IMR-90 (cell line): Measurements from ENCODE around the gene SETDB1. TPM values are rescaled to one million over a fixed set of nuclear protein-coding genes. Genes with fewer than 3 reads are reported as not detected.

Experiments used
- ATAC-seq: fragments of 200-7000 bp; cut with Tn5 transposase; 2 replicates; pipeline ENCODE4 v1.9.1; 2020; ENCODE audit warnings: low read depth, mild to moderate bottlenecking, moderate library complexity
- BruUV-seq: library from RNA; stranded (reverse); fragments of 400-500 nt; replicated peaks from 2 replicates; lab custom pipeline; 2021; lab: Mats Ljungman, UMichigan
- CTCF ChIA-PET: fragments of 300-600 bp; formaldehyde crosslinking; extraction: SDS; loops from one replicate; lab custom pipeline; 2021; ENCODE audit warnings: antibody characterized with exemption; lab: Yijun Ruan, JAX
- POLR2A ChIA-PET: fragments of 300-600 bp; sonication (Branson Sonifier 250); formaldehyde crosslinking; loops from one replicate; lab custom pipeline; 2022; ENCODE audit warnings: antibody characterized with exemption; ENCODE audit not compliant: unreplicated experiment; lab: Charles Lee
- DNase-seq: peaks from one replicate; pipeline ENCODE4 v3.0.0; 2013
- H2AFZ ChIP-seq: replicated peaks from 2 replicates; pipeline ENCODE3; 2013; ENCODE audit warnings: low read length, mild to moderate bottlenecking; ENCODE audit not compliant: poor library complexity
- H2AK5ac ChIP-seq: 2 replicates; pipeline ENCODE4 v1.6.1; 2013; ENCODE audit warnings: low read depth, low read length, inconsistent platforms
- H2AK9ac ChIP-seq: replicated peaks from 2 replicates; pipeline ENCODE3; 2013; ENCODE audit warnings: mild to moderate bottlenecking, low read depth, low read length, moderate library complexity; ENCODE audit not compliant: poor library complexity
- H2BK120ac ChIP-seq: 2 replicates; pipeline ENCODE4 v1.6.1; 2013; ENCODE audit warnings: low read depth, low read length, inconsistent platforms
- H2BK15ac ChIP-seq: 3 replicates; pipeline ENCODE4 v1.6.1; 2013; ENCODE audit warnings: low read depth, low read length, inconsistent platforms
- H2BK20ac ChIP-seq: 2 replicates; pipeline ENCODE4 v1.6.1; 2013; ENCODE audit warnings: low read depth, mild to moderate bottlenecking, inconsistent platforms, low read length, moderate library complexity
- H2BK5ac ChIP-seq: 2 replicates; pipeline ENCODE4 v1.6.1; 2013; ENCODE audit warnings: mild to moderate bottlenecking, low read depth, low read length, inconsistent platforms; ENCODE audit not compliant: poor library complexity, severe bottlenecking
- H3K14ac ChIP-seq: replicated peaks from 2 replicates; pipeline ENCODE4 v1.6.1; 2013; ENCODE audit warnings: low read depth, low read length, inconsistent platforms
- H3K18ac ChIP-seq: 2 replicates; pipeline ENCODE4 v1.6.1; 2013; ENCODE audit warnings: low read depth, low read length, control low read depth
- H3K23ac ChIP-seq: 2 replicates; pipeline ENCODE4 v1.6.1; 2013; ENCODE audit warnings: low read depth, low read length, inconsistent platforms
- H3K27ac ChIP-seq: 2 replicates; pipeline ENCODE4 v1.5.1; 2013; ENCODE audit warnings: mild to moderate bottlenecking, control low read depth, low read length; ENCODE audit not compliant: insufficient read depth
- H3K27me3 ChIP-seq: 2 replicates; pipeline ENCODE4 v1.6.1; 2013; ENCODE audit warnings: low read length; ENCODE audit not compliant: control insufficient read depth, insufficient read depth
- H3K36me3 ChIP-seq: 2 replicates; pipeline ENCODE4 v1.6.1; 2013; ENCODE audit warnings: low read length, mixed read lengths; ENCODE audit not compliant: control insufficient read depth, insufficient read depth
- H3K4ac ChIP-seq: 2 replicates; pipeline ENCODE4 v1.6.1; 2013; ENCODE audit warnings: low read depth, low read length, inconsistent platforms
- H3K4me1 ChIP-seq: 2 replicates; pipeline ENCODE4 v1.6.1; 2013; ENCODE audit warnings: low read length, mixed read lengths; ENCODE audit not compliant: control insufficient read depth, insufficient read depth
- H3K4me2 ChIP-seq: 2 replicates; pipeline ENCODE4 v1.6.1; 2013; ENCODE audit warnings: low read depth, mild to moderate bottlenecking, control low read depth, low read length, moderate library complexity
- H3K4me3 ChIP-seq: 2 replicates; pipeline ENCODE4 v1.5.1; 2013; ENCODE audit warnings: low read depth, mild to moderate bottlenecking, control low read depth, low read length, moderate library complexity; ENCODE audit not compliant: insufficient read depth
- H3K56ac ChIP-seq: 2 replicates; pipeline ENCODE4 v1.6.1; 2013; ENCODE audit warnings: low read length, inconsistent platforms; ENCODE audit not compliant: insufficient read depth; ENCODE audit errors: extremely low read depth
- H3K79me1 ChIP-seq, 2 experiments: 2 replicates each; pipeline ENCODE4 v1.6.1; 2013; ENCODE audit warnings: low read length in 2 of 2, inconsistent platforms in 1 of 2, low read depth in 1 of 2
- H3K9ac ChIP-seq: 2 replicates; pipeline ENCODE4 v1.6.1; 2013; ENCODE audit warnings: low read depth, low read length, control low read depth
- H3K9me1 ChIP-seq: 2 replicates; pipeline ENCODE4 v1.6.1; 2013; ENCODE audit warnings: low read length, inconsistent platforms; ENCODE audit not compliant: insufficient read depth
- H3K9me3 ChIP-seq: 2 replicates; pipeline ENCODE4 v1.6.1; 2013; ENCODE audit warnings: low read length; ENCODE audit not compliant: control insufficient read depth, insufficient read depth
- H4K20me1 ChIP-seq: 2 replicates; pipeline ENCODE4 v1.6.1; 2013; ENCODE audit warnings: low read length, inconsistent platforms; ENCODE audit not compliant: insufficient read depth
- H4K5ac ChIP-seq: 2 replicates; pipeline ENCODE4 v1.6.1; 2013; ENCODE audit warnings: mild to moderate bottlenecking, low read depth, low read length, control low read depth
- H4K8ac ChIP-seq, 2 experiments: 2 replicates each; pipeline ENCODE4 v1.6.1; 2013; ENCODE audit warnings: low read depth in 2 of 2, low read length in 2 of 2, control low read depth in 1 of 2, inconsistent platforms in 1 of 2
- H4K91ac ChIP-seq: 2 replicates; pipeline ENCODE4 v1.6.1; 2013; ENCODE audit warnings: low read depth, low read length, inconsistent platforms; ENCODE audit not compliant: insufficient read depth
- BHLHE40 ChIP-seq: fragments of 150-350 bp; IDR thresholded peaks from 2 replicates; pipeline ENCODE4 v1.6.1; 2016; ENCODE audit warnings: mild to moderate bottlenecking, low read depth, low read length
- CEBPB ChIP-seq: IDR thresholded peaks from 2 replicates; pipeline ENCODE4 v1.6.1; 2012; ENCODE audit warnings: low read depth, low read length, improper control_type of control experiment
- CHD1 ChIP-seq: IDR thresholded peaks from 2 replicates; pipeline ENCODE4 v1.6.1; 2012; ENCODE audit warnings: low read depth, low read length, improper control_type of control experiment
- ELK1 ChIP-seq: fragments of 150-350 bp; IDR thresholded peaks from 2 replicates; pipeline ENCODE4 v1.6.1; 2016; ENCODE audit warnings: low read depth, mild to moderate bottlenecking, low read length, moderate library complexity, borderline replicate concordance
- FOS ChIP-seq: fragments of 150-350 bp; IDR thresholded peaks from 2 replicates; pipeline ENCODE4 v1.6.1; 2016; ENCODE audit warnings: low read depth, low read length
- MAFK ChIP-seq: IDR thresholded peaks from 2 replicates; pipeline ENCODE4 v1.6.1; 2012; ENCODE audit warnings: low read depth, low read length, improper control_type of control experiment
- MAZ ChIP-seq: IDR thresholded peaks from 2 replicates; pipeline ENCODE4 v1.6.1; 2012; ENCODE audit warnings: low read depth, mild to moderate bottlenecking, low read length, improper control_type of control experiment, moderate library complexity, borderline replicate concordance
- MXI1 ChIP-seq: IDR thresholded peaks from 2 replicates; pipeline ENCODE4 v1.6.1; 2012; ENCODE audit warnings: low read depth, mild to moderate bottlenecking, low read length, moderate library complexity, borderline replicate concordance
- NFE2L2 ChIP-seq: fragments of 150-350 bp; IDR thresholded peaks from 2 replicates; pipeline ENCODE4 v1.6.1; 2016; ENCODE audit warnings: low read depth, mild to moderate bottlenecking, low read length
- POLR2A ChIP-seq: IDR thresholded peaks from 2 replicates; pipeline ENCODE4 v1.6.1; 2012; ENCODE audit warnings: mild to moderate bottlenecking, low read depth, low read length
- RAD21 ChIP-seq: IDR thresholded peaks from 2 replicates; pipeline ENCODE4 v1.6.1; 2012; ENCODE audit warnings: low read length, improper control_type of control experiment
- RCOR1 ChIP-seq: IDR thresholded peaks from 2 replicates; pipeline ENCODE4 v1.6.1; 2012; ENCODE audit warnings: mild to moderate bottlenecking, low read length, improper control_type of control experiment; ENCODE audit not compliant: insufficient replicate concordance
- RFX5 ChIP-seq: IDR thresholded peaks from 2 replicates; pipeline ENCODE4 v1.8.0; 2012; ENCODE audit warnings: low read depth, mild to moderate bottlenecking, low read length, moderate library complexity
- SMC3 ChIP-seq: fragments of 150-350 bp; IDR thresholded peaks from 2 replicates; pipeline ENCODE4 v1.6.1; 2016; ENCODE audit warnings: low read depth, mild to moderate bottlenecking, antibody characterized with exemption, low read length, moderate library complexity
- WGBS, 2 experiments: methylation state at CpG; one replicate each; pipeline versions ENCODE4 v1.1.5 to v1.1.7; 2013; ENCODE audit warnings: missing lambda C conversion rate in 2 of 2; ENCODE audit not compliant: insufficient read length in 1 of 2; ENCODE audit errors: extremely low coverage in 2 of 2; 5-methylcytosine and 5-hydroxymethylcytosine counted together
- dilution Hi-C: fragments of 300-500 bp; cut with HindIII; formaldehyde crosslinking; loops from one replicate; pipeline ENCODE4 v1.14.3; 2018; ENCODE audit warnings: low sequenced_read_pairs; ENCODE audit not compliant: unreplicated experiment
- in situ Hi-C: fragments of 300-500 bp; cut with MboI; formaldehyde crosslinking; loops from 3 replicates; pipeline ENCODE4 v1.14.3; 2019; ENCODE audit warnings: low sequenced_read_pairs, inconsistent platforms, mixed read lengths
- intact Hi-C: fragments of 100-400 bp; cut with micrococcal nuclease; formaldehyde crosslinking; loops from 2 replicates; pipeline ENCODE4 v1.10.0; 2022
- polyA plus RNA-seq, 3 experiments: library from polyadenylated mRNA; depleted of rRNA; stranded (reverse); fragments of >200 nt; gene quantifications; 2 replicates each; pipeline ENCODE4 v1.2.3, GENCODE V29; 2012; ENCODE audit warnings: low replicate concordance in 1 of 3
- total RNA-seq: library from RNA; depleted of rRNA; stranded (reverse); fragments of >200 nt; gene quantifications from 2 replicates; pipeline ENCODE4 v1.2.3, GENCODE V29; 2012
- TF ChIP-seq, protein P1 (sequence below): conservative IDR thresholded peaks from 2 replicates; pipeline ENCODE4 v1.5.1; 2012; ENCODE audit warnings: mild to moderate bottlenecking, low read depth, low read length, improper control_type of control experiment
- TF ChIP-seq, protein P2 (sequence below): fragments of 150-350 bp; IDR thresholded peaks from 2 replicates; pipeline ENCODE4 v1.6.1; 2017; ENCODE audit warnings: mild to moderate bottlenecking, antibody characterized with exemption, low read length, low read depth

The SETDB1 gene
- total and polyA plus RNA-seq, 2 of the 4 experiments (the other 2 are of a cell fraction): 18.7 to 22.9 TPM

- Histone ChIP-seq H4K20me1 (no peaks in the 10 kb centered on the region), H3K18ac (no peak overlapping the region), H3K56ac (no peak overlapping the region), H3K14ac (no peak overlapping the region), H2BK20ac (no peak overlapping the region), H2AK5ac (no peak overlapping the region), H3K27ac (no peak overlapping the region), H2BK5ac (no peak overlapping the region), H3K4me2 (no peak overlapping the region), H3K23ac (no peak overlapping the region), H4K91ac (no peak overlapping the region), H2BK120ac (no peak overlapping the region), H2AFZ (no peak overlapping the region), H3K9ac (no peak overlapping the region), H3K9me3 (no peaks in the 10 kb centered on the region), H2AK9ac (no peak overlapping the region), H2BK15ac (no peak overlapping the region), H4K8ac (no peak overlapping the region), H3K79me1 (peaks cover 7 to 12% of the 10 kb centered on the region in 2 experiments), H4K5ac (no peak overlapping the region), H3K36me3 (peaks cover 29% of the 10 kb centered on the region), H3K27me3 (no peaks in the 10 kb centered on the region), H3K4me3 (no peak overlapping the region), H3K4ac (no peak overlapping the region), H3K4me1 (peaks cover 9% of the 10 kb centered on the region), H3K9me1 (peaks cover 13% of the 10 kb centered on the region)
- TF ChIP-seq BHLHE40 (no peak), CEBPB (no peak), ELK1 (no peak), CHD1 (no peak), NFE2L2 (no peak), MAFK (no peak), FOS (no peak), MAZ (no peak), MXI1 (no peak), POLR2A (no peak), RAD21 (no peak), SMC3 (no peak), RFX5 (no peak), RCOR1 (no peak)
- TF ChIP-seq, protein P1, sequence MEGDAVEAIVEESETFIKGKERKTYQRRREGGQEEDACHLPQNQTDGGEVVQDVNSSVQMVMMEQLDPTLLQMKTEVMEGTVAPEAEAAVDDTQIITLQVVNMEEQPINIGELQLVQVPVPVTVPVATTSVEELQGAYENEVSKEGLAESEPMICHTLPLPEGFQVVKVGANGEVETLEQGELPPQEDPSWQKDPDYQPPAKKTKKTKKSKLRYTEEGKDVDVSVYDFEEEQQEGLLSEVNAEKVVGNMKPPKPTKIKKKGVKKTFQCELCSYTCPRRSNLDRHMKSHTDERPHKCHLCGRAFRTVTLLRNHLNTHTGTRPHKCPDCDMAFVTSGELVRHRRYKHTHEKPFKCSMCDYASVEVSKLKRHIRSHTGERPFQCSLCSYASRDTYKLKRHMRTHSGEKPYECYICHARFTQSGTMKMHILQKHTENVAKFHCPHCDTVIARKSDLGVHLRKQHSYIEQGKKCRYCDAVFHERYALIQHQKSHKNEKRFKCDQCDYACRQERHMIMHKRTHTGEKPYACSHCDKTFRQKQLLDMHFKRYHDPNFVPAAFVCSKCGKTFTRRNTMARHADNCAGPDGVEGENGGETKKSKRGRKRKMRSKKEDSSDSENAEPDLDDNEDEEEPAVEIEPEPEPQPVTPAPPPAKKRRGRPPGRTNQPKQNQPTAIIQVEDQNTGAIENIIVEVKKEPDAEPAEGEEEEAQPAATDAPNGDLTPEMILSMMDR: no peak
- TF ChIP-seq, protein P2, sequence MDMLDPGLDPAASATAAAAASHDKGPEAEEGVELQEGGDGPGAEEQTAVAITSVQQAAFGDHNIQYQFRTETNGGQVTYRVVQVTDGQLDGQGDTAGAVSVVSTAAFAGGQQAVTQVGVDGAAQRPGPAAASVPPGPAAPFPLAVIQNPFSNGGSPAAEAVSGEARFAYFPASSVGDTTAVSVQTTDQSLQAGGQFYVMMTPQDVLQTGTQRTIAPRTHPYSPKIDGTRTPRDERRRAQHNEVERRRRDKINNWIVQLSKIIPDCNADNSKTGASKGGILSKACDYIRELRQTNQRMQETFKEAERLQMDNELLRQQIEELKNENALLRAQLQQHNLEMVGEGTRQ: no peak
- ChIA-PET POLR2A (no interaction called here), CTCF (no interaction called here)
- ATAC-seq (no peak), DNase-seq (no peak)
- BruUV-seq: no TSS peak
- 67% methylated on average over 1 of the region's 3 CpGs; no CpG with 5 or more reads in 1 of the 2 experiments for WGBS, 2 experiments
- in situ Hi-C loops: no loop called here
- intact Hi-C loops: loop anchor here (10.0 kb wide), 1 partner anchor 437 kb away; no protein-coding TSS in a partner anchor
- dilution Hi-C loops: no loop called here
These were observed 75.9 kb downstream of the SETDB1 start for GRCh38 chr1:151002051-151002450.
